ENCODE data around the gene MYO5B.

DNA sequence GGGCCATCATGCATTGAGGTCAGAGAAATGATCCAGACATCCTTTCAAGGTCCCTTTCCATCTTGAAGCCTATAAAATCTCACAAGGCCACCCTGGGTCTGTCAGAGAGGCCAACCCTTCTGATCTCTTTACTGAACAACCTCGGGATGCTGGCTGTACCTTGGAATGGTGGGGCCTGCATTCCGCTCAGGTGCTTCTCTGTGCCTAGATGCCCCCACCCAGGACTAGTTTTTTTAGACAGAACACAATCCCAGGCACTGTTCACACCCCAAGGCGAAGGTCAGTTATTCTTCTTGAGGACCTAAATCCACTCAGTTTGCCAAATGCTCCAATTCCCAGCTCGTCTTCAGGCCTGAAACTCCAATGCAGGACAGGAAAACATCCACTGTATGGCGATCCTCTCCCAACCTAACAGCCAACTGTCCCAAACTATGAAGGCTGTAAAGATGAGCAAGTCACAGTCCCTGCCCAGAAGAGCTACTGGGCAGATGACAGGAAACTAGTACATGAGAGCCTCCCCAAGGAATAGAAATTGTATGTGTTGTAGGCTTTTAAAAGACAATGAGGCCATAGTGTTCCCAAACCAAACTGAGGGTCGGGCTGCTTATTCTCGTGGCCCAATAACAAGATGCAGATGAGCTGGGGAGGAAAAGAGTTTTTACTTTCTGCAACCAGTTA is 227.2 kb downstream of the MYO5B start:
- no peak for TF ChIP-seq POLR2AphosphoS5 (IDR thresholded peaks at IDR 0.05)
- TF ChIP-seq CTCF (IDR thresholded peaks at IDR 0.05; ENCODE audit: poor library complexity, severe bottlenecking) = no peak
- no peak for TF ChIP-seq SMC3 (conservative IDR thresholded peaks at IDR 0.05; ENCODE audit: poor library complexity)
- no peak for TF ChIP-seq EP300 (conservative IDR thresholded peaks at IDR 0.05; ENCODE audit: poor library complexity, severe bottlenecking)
